Mesothelial cell of epicardium (in vitro differentiated cells): ENCODE measurements around the gene PRUNE2. TPM values are rescaled to one million over a fixed set of nuclear protein-coding genes. Genes with fewer than 3 reads are reported as not detected.

ENCODE experiments used
- DNase-seq, 2 experiments: peaks; one replicate each; pipeline ENCODE4 v3.0.0; 2021; ENCODE audit warnings: low spot score in 2 of 2; ENCODE audit not compliant: unreplicated experiment in 2 of 2
- H3K27ac Mint-ChIP-seq: 2 replicates; pipeline ENCODE4 v1.8.0; 2021; ENCODE audit warnings: mixed read lengths
- H3K27me3 Mint-ChIP-seq: 2 replicates; pipeline ENCODE4 v1.8.0; 2021; ENCODE audit warnings: low read depth, mixed read lengths
- H3K36me3 Mint-ChIP-seq: 2 replicates; pipeline ENCODE4 v1.8.0; 2021; ENCODE audit warnings: mixed read lengths
- H3K4me1 Mint-ChIP-seq: 2 replicates; pipeline ENCODE4 v1.8.0; 2021; ENCODE audit warnings: mixed read lengths
- H3K4me3 Mint-ChIP-seq: 2 replicates; pipeline ENCODE4 v1.8.0; 2021; ENCODE audit warnings: mild to moderate bottlenecking, moderate library complexity, mixed read lengths
- H3K9me3 Mint-ChIP-seq: 2 replicates; pipeline ENCODE4 v1.8.0; 2021; ENCODE audit warnings: mixed read lengths
- CTCF ChIP-seq: fragments of 200-600 bp; sonication (generic); IDR thresholded peaks from one replicate; pipeline ENCODE4 v1.5.0; 2021; ENCODE audit warnings: antibody characterized with exemption; ENCODE audit not compliant: unreplicated experiment
- total RNA-seq: library from RNA; stranded (reverse); gene quantifications from 3 replicates; pipeline ENCODE4 v1.2.1, GENCODE V29; 2021

The PRUNE2 gene
- total RNA-seq, 1 donor from 2014 or later: 3.4 TPM

GRCh38 chr9:76709020-76709419 lies 196.9 kb downstream of the PRUNE2 start:
- H3K27me3 Mint-ChIP-seq: peaks cover 62% of the 10 kb centered on the region
- H3K36me3 Mint-ChIP-seq: no peaks in the 10 kb centered on the region
- H3K4me1 Mint-ChIP-seq: peaks cover 4% of the 10 kb centered on the region
- H3K4me3 Mint-ChIP-seq: no peak overlapping the region
- no peak for TF ChIP-seq CTCF
- H3K9me3 Mint-ChIP-seq: no peaks in the 10 kb centered on the region
- DNase-seq: no peak
- H3K27ac Mint-ChIP-seq: no peak overlapping the region

GRCh38 chr9:76707510-76707909 lies 198.4 kb downstream of the PRUNE2 start:
- Mint-ChIP-seq H3K9me3 (no peaks in the 10 kb centered on the region), H3K4me1 (no peaks in the 10 kb centered on the region), H3K36me3 (no peaks in the 10 kb centered on the region), H3K27me3 (peaks cover 62% of the 10 kb centered on the region), H3K4me3 (no peak overlapping the region), H3K27ac (no peak overlapping the region)
- DNase-seq: no peak
- TF ChIP-seq CTCF: no peak

- Mint-ChIP-seq H3K36me3 (no peaks in the 10 kb centered on the region), H3K27ac (no peak overlapping the region), H3K4me1 (peaks cover 16% of the 10 kb centered on the region), H3K4me3 (no peak overlapping the region), H3K9me3 (no peaks in the 10 kb centered on the region), H3K27me3 (peaks cover 50% of the 10 kb centered on the region)
- peak; percentile 73 for TF ChIP-seq CTCF
- no peak for DNase-seq
These were observed 201.2 kb downstream of the PRUNE2 start for GRCh38 chr9:76704593-76705204.

- Mint-ChIP-seq H3K4me1 (peaks cover 20% of the 10 kb centered on the region), H3K9me3 (no peaks in the 10 kb centered on the region), H3K27me3 (peaks cover 36% of the 10 kb centered on the region), H3K36me3 (no peaks in the 10 kb centered on the region), H3K4me3 (no peak overlapping the region), H3K27ac (no peak overlapping the region)
- TF ChIP-seq CTCF: no peak
- DNase-seq: no peak
These were observed 202.6 kb downstream of the PRUNE2 start for GRCh38 chr9:76703270-76703669.

- no peak for DNase-seq
- Mint-ChIP-seq H3K27ac (no peak overlapping the region), H3K27me3 (peaks cover 25% of the 10 kb centered on the region), H3K9me3 (no peaks in the 10 kb centered on the region), H3K36me3 (no peaks in the 10 kb centered on the region), H3K4me1 (peaks cover 20% of the 10 kb centered on the region), H3K4me3 (no peak overlapping the region)
- no peak for TF ChIP-seq CTCF
These were observed 204.4 kb downstream of the PRUNE2 start for GRCh38 chr9:76701441-76702039.
